NCI-H2196 (cell line): ENCODE results near the gene TRIM8.

ENCODE experiments used
- DNase-seq: peaks from one replicate; lab custom pipeline; 2025; ENCODE audit not compliant: unreplicated experiment; lab: John Stamatoyannopoulos, UW

TRIM8 gene

DNA sequence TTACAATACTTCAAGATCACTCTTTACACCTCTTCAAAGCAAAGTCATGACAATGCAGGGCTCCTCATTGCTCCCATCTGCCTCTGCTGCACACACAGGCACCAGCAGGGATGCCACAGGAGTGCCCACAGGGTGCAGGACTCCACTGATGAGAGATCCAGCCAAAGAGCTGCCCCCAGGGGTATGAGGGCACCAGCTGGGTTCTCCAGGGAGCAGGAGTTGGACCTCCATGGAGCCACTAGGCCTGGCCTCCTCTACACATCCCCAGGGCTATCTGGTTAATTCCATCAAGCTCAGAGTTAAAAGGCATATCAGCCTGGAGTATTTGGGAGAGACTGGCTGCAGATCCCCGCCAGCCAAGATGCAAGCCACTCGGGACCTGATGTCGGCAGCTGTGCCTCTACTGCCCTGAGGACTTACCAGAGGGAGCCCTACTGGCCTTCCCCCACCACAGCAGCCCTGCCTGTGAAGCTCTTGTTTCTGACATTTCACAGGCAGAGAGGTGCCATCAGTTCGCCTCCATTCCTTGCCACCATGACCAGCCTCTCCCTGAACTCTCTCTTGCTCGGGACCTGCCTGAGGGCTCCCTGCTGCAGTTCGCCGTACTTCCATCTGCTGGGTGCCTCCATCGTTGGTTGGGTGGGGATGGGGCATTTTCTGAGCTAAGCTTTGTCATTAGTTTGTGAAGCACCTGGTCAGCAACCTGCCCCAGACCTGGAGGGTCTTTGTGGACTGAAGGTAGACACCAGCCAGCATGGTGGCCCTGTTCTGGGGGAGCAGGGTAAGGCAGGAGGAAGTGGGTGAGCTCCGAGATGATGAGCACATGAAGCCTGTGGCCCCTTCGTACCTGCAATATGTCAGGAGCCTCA lies 12.5 kb upstream of the TRIM8 start:
- DNase-seq: no peak

DNA sequence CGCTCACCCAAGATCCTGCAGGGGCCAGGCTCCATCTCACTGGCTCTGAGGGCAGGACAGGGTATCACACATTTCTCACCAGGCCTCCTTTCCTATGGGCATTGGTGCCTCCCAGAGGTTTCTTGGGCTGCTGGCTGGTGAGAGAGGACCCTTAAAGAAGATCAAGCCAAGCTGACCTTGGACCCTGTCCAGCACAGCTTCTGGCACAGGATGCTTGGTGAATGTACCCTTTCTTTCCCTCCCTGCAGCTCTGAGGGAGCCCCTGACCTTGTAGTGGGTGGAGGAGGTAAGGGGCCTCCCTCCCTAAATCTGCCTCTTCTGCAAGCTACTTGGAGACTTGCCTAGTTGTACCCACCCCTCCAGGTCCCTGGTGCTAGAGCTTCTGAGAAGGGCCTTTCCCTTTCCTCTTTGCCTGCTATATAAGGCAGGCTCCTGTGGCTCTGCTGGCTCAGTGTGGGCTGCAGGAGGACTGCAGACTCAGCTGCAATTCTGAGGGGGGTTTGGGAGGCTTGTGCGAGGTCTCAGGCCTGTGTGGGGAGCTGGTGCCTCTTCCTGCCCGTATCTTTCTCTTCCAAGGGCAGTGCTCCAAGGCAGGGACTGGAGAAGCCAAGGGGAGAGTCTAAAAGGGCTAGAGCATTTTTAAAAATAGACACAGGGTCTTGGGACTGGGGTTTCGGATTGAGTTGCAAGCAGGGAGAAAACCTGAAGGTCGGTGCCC lies 11.7 kb upstream of the TRIM8 start:
- no peak for DNase-seq

DNA sequence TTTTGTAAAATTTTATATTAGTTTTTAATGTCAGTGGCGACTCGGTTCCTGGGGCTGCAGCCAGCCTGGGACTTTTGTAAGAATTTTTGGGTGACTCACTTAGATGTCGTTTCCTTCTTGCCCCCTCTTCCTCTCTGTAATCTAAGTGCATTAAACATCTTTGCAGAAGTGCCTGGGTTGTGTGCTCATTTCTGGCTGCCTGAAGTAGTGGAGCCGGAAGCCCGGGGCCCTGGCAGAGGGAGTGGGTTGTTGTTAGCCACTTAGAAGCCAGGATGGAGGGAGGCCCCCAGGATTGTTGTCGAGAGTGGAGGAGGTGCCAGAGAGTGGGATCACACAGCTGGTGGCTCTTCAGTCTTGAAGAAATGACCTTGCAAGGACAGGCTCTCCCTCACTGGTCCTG lies 11.0 kb upstream of the TRIM8 start:
- no peak for DNase-seq

DNA sequence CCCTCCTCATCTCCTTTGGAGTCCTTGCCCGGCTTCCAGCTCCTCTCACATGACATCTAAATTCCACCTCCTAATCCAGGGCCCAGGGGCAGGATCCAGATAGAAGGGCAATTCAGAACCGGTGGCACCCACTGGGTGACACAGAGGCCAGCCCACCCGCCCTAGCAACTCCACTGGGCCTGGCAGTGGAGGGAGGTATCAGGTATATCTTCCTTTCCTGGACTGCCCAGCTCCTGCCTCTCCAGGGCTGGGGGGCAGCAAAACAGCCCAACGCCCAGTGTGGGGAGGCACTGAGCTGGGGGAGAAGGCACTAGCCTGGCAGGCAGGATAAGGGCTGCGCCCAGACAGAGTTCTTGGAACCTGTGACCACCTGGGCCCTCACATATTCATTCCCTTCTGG lies 10.4 kb upstream of the TRIM8 start:
- DNase-seq: no peak

DNA sequence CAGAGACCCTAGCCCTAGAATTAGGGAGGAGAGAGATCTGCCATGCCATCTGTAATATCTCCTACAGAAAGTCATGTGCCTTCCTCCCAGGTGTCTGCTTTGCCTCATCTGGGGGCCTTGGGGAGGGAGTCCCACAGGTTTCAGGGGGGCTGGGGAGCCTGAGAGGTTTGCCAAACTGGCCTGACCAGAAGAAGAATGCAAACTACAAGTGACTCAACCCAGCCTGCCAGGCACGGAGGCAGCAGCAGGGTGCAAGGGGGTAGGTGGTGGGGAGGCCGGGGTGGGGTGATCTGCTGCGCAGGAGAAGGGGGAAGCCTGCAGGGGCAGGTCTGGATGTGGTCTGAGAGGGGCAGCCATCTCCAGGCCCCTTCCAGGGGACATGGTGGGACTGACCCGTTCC lies 9.6 kb upstream of the TRIM8 start:
- no peak for DNase-seq

DNA sequence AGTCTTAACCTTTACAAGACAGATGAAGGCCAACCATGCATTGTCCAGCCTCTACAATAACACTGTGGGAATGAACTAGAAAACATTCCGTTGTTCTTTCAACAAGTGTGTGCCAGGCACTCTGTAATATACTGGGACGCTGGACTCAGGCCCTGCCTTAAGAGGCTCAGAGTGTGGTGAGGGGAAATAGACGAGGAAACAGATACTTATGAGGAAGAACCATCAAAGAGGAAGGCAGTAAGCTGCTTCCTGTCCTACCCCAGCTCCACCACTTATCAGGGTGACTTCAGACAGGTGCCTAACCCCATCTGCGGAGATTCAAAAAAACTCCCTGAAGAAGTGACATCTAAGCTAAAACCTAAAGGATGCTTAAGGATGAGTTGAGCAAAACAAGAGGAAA lies 8.9 kb upstream of the TRIM8 start:
- no peak for DNase-seq

DNA sequence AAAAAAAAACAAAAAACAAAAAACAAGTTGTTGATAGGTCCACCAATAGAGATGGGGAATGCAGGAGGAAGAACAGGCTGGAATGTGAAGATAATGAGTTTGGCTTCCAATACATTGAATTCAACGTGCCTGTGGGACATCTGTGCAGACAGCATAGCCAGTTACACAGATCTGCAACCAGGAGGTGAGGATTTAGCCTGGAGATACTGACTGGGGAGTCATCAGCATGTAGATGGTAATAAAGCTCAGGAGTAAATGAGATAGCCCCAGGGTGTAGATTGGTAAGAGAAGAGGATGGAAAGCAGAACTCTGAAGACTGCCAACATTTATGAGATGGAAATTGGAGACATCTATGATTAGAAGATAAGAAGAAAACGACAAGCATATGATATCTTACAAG lies 4.7 kb upstream of the TRIM8 start:
- DNase-seq: no peak

DNA sequence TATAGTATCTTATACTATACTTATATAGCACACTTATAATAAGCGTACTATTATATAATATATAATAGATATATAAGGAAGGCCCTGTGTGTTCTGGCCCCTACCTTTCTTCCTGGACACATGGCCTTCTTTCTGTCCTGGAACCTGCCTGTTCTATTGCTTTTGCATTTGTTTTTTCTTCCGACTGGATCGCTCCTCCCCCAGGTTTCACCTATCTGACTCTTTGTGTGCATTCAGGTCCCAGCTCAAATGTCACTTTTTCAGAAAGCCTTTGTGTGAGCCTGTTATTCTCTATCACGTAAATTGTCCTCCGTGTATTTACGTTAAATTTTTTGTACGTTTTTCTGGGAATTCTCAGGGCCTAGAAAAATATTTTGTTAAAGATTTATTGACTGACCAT lies 2.9 kb upstream of the TRIM8 start:
- DNase-seq: no peak

DNA sequence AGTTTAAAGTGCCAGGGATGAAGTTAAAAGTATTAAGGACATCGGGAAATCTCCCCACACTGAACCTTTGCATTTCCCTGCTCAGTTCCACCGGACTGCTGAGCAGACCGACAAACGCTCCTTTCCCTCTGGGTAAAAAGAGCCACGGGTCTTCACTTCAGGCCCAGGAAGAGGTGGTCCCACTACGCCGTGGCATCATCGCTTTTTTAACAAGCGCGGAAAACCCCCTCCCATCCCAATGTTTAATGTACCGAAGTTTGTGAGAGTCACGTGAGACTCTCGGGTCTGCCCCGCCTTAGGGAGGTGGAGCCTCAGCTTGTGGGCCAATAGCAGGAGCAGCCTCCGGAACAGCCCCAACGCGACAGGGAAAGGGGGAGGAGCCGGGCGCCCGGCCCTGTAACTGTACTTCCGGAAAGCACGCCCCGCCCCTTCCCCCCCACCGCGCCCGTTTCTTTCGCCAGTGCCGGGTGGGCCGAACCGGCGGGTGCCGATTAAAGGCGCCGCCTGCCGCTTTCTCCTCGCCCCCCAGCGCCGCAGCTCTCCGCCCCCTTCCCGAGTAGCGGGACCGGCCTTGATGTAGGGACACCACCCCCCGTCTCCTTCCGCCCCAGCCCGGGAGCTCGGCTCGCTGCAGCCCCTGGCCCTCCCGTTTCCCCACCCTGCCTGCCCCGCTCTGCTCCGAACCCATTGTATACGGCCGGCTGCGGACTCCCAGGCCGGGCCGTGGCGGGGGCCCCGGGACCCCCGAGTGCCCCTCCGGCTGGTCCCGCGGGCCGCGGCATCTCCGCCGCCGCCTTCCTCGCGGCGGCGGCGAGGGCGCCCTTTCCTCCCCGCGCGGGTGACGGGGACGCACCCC lies 2.2 kb upstream of the TRIM8 start:
- peak; percentile 84 for DNase-seq

DNA sequence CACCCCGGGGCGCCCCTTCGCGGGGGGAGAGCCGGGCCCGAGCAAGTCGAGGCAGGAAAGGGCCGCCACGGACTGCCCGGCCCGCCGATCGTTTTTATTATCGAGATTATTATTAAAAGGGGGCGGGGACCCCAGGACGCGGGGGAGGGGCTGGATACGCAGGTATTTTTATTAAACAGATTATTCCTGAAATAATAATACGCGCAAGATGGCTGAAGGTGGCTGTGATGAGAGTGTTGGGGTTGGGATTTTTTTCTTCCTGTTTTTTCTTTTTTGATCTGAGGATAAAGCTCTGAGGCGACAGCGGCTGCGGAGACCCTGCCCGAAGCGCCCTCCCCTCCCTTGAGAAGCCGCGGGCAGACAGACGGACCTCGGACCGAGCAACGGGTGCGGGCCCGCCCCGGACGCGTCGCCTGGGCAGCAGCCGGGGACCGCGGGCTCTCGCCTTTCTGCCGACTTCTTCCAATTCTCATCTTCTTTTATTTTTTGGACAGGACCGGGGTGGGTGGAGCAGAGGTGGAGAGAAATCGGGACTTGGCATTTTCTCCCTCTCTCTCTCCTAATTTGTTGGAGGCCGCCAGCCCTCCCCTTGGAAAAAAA lies 1.4 kb upstream of the TRIM8 start:
- DNase-seq: peak; percentile 12

DNA sequence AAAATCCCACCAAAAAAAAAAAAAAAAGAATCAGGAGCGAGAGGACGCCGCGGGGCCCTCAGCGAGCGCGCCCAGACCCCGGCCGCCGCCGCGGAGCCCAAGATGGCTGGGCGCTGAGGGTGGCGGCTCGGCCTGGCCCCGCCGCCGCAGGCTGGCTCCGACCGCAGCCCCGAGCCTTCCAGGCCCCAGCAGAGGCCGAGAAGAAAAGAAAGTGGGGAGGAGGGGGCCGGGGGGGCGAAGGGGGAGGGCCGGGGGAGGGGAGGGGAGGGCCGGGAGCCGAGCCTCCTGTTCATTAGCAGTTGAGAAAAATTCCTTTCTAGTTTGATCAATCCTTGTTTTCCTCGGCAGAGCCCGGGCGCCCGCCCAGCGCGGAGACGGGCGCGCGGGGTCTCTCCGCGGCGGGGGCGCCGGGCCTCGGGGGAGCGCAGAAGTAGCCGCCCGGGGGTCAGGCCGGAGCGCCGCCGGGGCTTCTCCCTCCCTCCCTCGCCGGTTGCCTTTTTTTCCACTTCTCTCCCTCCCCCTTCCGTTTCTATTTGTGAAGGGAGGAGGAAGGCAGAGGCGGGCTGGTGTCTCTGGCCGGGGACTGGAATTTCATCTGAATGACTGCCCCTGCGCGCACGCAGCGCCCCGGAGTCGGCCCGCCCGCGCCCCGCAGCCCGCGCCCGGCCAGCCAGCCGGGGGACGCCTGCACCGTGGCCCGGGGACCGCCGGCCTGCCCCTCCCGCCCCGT lies 778 bp upstream of the TRIM8 start:
- peak; percentile 38 for DNase-seq

DNA sequence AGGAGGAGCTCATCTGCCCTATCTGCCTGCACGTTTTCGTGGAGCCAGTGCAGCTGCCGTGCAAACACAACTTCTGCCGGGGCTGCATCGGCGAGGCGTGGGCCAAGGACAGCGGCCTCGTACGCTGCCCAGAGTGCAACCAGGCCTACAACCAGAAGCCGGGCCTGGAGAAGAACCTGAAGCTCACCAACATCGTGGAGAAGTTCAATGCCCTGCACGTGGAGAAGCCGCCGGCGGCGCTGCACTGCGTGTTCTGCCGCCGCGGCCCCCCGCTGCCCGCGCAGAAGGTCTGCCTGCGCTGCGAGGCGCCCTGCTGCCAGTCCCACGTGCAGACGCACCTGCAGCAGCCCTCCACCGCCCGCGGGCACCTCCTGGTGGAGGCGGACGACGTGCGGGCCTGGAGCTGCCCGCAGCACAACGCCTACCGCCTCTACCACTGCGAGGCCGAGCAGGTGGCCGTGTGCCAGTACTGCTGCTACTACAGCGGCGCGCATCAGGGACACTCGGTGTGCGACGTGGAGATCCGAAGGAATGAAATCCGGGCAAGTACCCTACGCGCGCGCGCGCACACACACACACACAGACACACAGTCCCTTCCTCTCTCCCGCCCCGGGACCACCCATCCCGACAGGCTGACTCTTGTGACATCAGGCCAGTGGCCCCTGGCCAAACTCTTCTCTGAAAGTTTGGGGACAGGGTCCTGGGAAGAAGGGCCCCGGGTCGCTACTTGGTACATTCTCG lies 538 bp downstream of the TRIM8 start:
- peak; percentile 70 for DNase-seq

DNA sequence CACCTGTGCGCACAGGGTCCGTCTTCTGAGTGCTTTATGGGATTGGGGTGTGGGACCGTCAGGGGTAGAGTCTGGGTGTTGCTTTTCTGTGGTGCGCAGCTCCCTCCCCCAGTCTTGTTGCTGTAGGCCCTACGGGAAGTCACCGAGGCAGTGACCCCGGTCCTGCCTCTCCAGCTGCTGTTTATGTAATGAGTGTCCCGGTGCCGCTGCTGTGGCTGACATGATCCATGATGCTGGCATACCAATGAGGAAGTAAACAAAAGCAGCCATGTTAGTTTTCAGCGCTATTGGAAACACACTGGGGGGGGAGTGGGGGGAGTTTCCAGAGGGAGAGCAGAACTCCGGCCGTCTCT lies 1.1 kb downstream of the TRIM8 start:
- DNase-seq: peak; percentile 20

DNA sequence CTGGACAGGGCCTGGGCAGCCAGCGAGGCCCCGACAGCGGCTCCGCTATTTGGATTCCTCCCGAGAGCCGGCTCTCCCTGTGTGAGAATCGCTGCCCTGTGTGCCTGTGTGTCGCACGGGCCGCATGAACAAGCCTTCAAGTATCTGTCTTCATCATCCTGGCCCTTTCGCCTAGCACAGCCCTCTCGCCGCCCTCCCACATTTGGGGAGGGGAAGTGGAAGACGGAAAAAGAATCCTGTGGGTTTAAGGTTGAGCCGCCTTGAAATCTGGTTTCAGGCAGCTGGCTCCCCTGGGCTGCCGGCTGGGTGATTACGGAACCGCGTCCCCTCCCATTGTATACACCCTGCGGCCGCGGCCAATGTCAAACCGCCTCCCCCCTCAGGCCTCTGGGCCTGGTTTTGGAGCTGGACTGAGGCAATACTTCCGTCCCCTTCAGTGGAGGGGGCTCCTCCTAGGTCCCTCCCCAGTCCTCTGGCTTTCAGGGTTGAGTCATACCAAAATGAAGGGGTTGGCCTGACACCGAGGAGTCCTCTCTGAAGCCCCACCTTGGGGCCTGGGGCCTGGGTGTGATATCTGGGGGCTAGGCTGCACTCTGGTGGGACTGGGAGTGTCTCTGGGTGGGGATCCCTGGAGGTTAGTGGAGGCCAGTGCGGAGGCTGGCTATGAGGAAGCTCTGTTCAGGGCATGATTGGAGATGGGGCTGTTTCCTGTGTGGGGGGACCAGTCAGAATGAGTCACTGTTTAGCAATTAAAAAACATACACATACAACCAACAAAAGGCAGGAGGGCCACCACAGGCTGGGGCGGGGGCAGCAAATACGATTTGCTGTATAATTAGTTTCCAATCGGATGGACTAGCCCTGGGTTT lies 1.7 kb downstream of the TRIM8 start:
- peak; percentile 17 for DNase-seq

DNA sequence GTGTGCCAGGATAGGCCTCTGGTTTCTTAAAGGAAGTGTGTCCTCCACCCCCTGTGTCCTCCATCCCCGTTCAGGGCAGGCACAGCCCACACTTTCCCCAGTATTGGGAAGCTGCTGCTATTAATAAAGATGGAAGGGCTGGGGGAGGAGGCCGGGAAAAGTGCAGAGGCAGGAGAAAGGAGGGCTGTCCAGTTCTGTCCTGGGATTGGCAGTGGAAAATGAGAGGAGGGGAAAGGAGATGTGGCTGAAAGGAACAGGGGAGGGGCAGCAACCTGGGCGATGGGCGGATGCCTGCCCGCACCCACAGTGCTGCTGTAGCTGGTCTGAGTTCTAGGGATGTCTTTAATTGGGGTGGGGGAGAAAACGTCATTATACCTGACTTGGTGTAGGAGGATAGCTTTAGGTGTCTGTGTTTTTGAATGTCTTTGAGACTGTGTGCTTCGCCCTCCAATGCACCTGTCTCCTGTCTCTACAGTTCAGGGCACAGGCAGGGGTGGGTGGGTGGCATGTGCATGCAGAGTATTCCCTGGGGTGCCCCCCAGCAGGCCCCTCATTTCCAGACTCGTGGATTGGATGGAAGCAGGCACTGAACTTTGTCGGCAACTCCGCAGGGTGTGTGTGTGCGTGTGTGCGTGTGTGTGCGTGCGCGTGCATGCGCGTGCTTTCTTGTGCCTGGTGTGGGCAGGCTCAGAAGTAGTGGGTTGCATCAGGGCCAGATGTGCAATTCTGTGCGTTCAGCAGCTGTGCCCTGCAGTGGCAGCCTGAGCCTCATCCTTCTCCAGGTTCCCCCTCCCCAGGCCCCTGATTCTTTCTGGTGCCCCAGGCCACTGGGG lies 2.5 kb downstream of the TRIM8 start:
- no peak for DNase-seq

DNA sequence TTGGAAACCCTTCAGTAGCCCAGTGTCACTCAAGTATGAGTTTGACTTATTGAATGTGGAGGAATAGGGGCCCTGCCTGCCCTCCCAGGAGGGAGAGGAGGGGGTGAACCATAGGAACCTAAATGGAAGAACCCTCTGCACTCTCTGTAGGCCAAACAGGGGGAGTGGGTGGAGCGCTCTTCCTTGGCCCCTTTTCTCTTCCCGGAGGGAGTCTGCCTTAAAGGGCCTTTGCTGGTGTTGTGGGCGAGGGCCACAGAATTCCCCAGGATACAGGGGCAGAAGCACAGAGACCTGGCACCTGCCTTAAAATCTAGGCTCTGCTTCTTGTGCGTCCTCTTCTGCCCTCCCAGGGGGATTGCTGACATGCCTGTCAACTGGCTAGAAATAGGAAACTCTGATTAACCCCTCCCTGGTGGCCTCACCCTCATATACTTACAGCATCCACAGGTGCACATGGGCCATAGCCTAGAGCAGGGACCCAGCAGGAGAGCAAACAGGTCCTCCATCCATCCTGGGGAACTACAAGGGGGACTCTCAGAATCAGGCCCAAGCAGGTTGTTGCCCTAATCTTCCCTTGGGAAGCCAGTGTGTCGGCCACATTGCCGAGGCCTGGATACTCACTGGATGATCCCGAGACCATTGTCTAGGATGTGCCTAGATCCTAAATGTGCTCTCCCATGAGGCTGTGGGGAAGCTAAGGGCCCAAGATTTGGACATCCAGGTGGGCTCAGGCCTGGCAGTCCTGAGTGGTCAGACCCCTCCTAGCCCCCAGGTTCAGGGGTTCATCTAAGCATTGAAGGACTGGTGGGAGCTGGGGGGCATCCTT lies 3.4 kb downstream of the TRIM8 start:
- no peak for DNase-seq

DNA sequence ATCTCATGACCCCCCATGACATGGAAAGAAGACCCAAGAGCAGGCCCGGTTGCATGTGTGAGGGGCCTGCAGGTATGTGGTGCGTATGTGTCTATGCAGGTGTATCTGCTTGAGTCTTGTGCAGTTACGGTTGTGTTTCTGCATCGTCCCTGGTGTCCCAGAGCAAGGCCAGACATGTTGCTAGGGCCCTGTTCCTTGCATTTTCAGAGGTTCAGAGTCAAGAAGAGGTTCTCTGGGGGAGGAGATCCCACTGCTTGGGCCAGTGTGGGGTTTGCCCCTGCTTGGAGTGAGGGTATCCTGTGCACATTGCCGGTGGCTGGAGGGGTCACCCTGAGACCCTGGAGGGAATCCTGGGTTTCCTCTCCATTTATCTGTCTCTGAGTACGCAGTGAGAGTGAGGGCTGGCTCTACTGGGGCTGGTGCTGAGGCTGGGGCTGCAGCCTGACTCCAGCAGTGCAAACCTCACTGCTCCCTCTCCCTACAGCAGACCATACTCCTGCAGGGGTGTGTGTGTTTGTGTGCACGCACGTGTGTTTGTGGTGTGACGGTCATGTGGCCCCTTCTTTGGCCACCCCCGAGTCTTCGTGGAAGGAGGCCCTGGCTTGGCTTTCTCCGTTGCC lies 4.1 kb downstream of the TRIM8 start:
- DNase-seq: no peak
